ENCODE measurements around the gene ZBTB7C. TPM values are rescaled to one million over a fixed set of nuclear protein-coding genes. Genes with fewer than 3 reads are reported as not detected.

The ZBTB7C gene
- total RNA-seq, 1 experiment from 2014 or later = not detected

- DNase-seq = no peak
- no TSS peak for BruUV-seq (replicated peaks)
- Mint-ChIP-seq H3K36me3 (ENCODE audit: insufficient read depth, unreplicated experiment) (no peaks in the 10 kb centered on the region), H3K4me1 (ENCODE audit: low read depth, unreplicated experiment) (no peaks in the 10 kb centered on the region), H3K27me3 (ENCODE audit: unreplicated experiment) (peaks cover 79% of the 10 kb centered on the region), H3K27ac (ENCODE audit: unreplicated experiment) (no peak overlapping the region), H3K4me3 (ENCODE audit: low read depth, unreplicated experiment) (no peak overlapping the region), H3K9me3 (ENCODE audit: low read depth, unreplicated experiment) (no peaks in the 10 kb centered on the region)
- intact Hi-C loops (cut with micrococcal nuclease; ENCODE audit: unreplicated experiment) = no loop called here
- TF ChIP-seq, protein P1, sequence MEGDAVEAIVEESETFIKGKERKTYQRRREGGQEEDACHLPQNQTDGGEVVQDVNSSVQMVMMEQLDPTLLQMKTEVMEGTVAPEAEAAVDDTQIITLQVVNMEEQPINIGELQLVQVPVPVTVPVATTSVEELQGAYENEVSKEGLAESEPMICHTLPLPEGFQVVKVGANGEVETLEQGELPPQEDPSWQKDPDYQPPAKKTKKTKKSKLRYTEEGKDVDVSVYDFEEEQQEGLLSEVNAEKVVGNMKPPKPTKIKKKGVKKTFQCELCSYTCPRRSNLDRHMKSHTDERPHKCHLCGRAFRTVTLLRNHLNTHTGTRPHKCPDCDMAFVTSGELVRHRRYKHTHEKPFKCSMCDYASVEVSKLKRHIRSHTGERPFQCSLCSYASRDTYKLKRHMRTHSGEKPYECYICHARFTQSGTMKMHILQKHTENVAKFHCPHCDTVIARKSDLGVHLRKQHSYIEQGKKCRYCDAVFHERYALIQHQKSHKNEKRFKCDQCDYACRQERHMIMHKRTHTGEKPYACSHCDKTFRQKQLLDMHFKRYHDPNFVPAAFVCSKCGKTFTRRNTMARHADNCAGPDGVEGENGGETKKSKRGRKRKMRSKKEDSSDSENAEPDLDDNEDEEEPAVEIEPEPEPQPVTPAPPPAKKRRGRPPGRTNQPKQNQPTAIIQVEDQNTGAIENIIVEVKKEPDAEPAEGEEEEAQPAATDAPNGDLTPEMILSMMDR (IDR thresholded peaks at IDR 0.05; ENCODE audit: unreplicated experiment) = no peak
- CTCF ChIA-PET = no interaction called here
These were observed 347.2 kb downstream of the ZBTB7C start for GRCh38 chr18:48061781-48062570.

- TF ChIP-seq, protein P1 (IDR thresholded peaks at IDR 0.05; ENCODE audit: unreplicated experiment) = no peak
- no peaks in the 10 kb centered on the region for H3K9me3 Mint-ChIP-seq (ENCODE audit: low read depth, unreplicated experiment)
- DNase-seq = no peak
- peaks cover 81% of the 10 kb centered on the region for H3K27me3 Mint-ChIP-seq (ENCODE audit: unreplicated experiment)
- intact Hi-C loops (cut with micrococcal nuclease; ENCODE audit: unreplicated experiment) = no loop called here
- H3K27ac Mint-ChIP-seq (ENCODE audit: unreplicated experiment) = no peak overlapping the region
- CTCF ChIA-PET = interaction anchor here (0.5 kb wide), 1 partner anchor 28 kb away, joined by 7 read pairs; no protein-coding TSS in a partner anchor
- no peaks in the 10 kb centered on the region for H3K4me1 Mint-ChIP-seq (ENCODE audit: low read depth, unreplicated experiment)
- no TSS peak for BruUV-seq (replicated peaks)
- no peak overlapping the region for H3K4me3 Mint-ChIP-seq (ENCODE audit: low read depth, unreplicated experiment)
- no peaks in the 10 kb centered on the region for H3K36me3 Mint-ChIP-seq (ENCODE audit: insufficient read depth, unreplicated experiment)
These were observed 348.2 kb downstream of the ZBTB7C start for GRCh38 chr18:48060970-48061369.

DNA sequence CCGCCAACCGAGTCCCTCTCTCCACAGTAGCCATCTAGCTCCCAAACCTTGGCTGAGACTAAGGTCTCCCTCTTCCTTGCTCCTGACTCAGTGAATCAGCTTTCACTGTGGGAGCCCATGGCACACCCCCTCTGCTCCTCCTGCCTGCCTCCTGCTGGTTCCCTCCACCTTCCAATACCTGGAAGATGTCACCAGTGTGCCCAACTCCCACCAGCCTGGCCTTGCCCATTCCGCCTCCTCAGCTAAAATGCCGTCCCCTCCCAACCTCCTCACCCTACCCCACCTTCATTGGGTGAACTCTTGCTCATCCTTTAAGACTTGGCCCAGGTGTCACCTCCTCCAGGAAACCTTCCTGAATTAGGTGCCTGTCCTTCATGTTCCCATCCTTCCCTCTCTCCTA lies 348.8 kb downstream of the ZBTB7C start:
- no peaks in the 10 kb centered on the region for H3K36me3 Mint-ChIP-seq (ENCODE audit: insufficient read depth, unreplicated experiment)
- no TSS peak for BruUV-seq (replicated peaks)
- no peaks in the 10 kb centered on the region for H3K9me3 Mint-ChIP-seq (ENCODE audit: low read depth, unreplicated experiment)
- H3K4me3 Mint-ChIP-seq (ENCODE audit: low read depth, unreplicated experiment) = no peak overlapping the region
- CTCF ChIA-PET = no interaction called here
- TF ChIP-seq, protein P1 (IDR thresholded peaks at IDR 0.05; ENCODE audit: unreplicated experiment) = no peak
- H3K27ac Mint-ChIP-seq (ENCODE audit: unreplicated experiment) = no peak overlapping the region
- H3K4me1 Mint-ChIP-seq (ENCODE audit: low read depth, unreplicated experiment) = no peaks in the 10 kb centered on the region
- no peak for DNase-seq
- intact Hi-C loops (cut with micrococcal nuclease; ENCODE audit: unreplicated experiment) = no loop called here
- peaks cover 81% of the 10 kb centered on the region for H3K27me3 Mint-ChIP-seq (ENCODE audit: unreplicated experiment)

DNA sequence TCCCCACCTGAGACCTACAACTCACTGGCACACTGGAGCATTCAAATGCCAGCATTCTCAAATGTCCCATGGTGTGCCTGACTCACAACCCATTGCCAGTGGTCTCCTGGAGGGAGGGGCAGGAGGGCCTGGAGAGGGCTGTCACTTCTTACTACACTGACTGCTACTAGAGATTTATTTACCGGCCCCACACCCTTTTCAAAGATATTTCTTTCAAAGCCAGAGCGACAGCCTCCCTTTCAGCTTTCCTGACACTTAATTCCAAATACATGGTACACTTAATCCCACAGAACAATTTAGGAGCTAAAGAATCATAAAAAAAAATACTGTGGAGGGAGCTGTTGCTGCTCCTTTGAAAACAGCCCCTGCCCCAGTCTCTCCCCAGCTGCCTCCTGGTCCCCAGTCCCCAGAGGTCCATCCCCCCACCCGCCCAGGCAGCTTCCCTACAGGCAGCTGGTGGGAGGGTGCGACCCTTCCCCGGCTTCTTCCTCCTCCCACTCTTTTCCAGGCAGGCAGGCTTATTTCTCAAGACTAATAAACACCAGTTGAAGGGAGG lies 349.6 kb downstream of the ZBTB7C start:
- no peaks in the 10 kb centered on the region for H3K4me1 Mint-ChIP-seq (ENCODE audit: low read depth, unreplicated experiment)
- H3K27ac Mint-ChIP-seq (ENCODE audit: unreplicated experiment) = no peak overlapping the region

More for the DNA sequence above, 349.6 kb downstream of the ZBTB7C start:
- Mint-ChIP-seq H3K36me3 (ENCODE audit: insufficient read depth, unreplicated experiment) (no peaks in the 10 kb centered on the region), H3K4me3 (ENCODE audit: low read depth, unreplicated experiment) (no peak overlapping the region), H3K27me3 (ENCODE audit: unreplicated experiment) (peaks cover 83% of the 10 kb centered on the region), H3K9me3 (ENCODE audit: low read depth, unreplicated experiment) (no peaks in the 10 kb centered on the region)
- intact Hi-C loops (cut with micrococcal nuclease; ENCODE audit: unreplicated experiment) = no loop called here
- no TSS peak for BruUV-seq (replicated peaks)
- CTCF ChIA-PET = no interaction called here
- no peak for DNase-seq
- TF ChIP-seq, protein P1 (IDR thresholded peaks at IDR 0.05; ENCODE audit: unreplicated experiment) = no peak

Data from Calu3 (cell line).